ENCODE data around the gene MRPL42.
A peak's percentile ranks its signal among the peaks of the same experiment; 100 is the strongest.

Gene MRPL42

GRCh38 chr12:93500667-93501066, 33.4 kb downstream of the MRPL42 start:
- DNase-seq = no peak

DNA sequence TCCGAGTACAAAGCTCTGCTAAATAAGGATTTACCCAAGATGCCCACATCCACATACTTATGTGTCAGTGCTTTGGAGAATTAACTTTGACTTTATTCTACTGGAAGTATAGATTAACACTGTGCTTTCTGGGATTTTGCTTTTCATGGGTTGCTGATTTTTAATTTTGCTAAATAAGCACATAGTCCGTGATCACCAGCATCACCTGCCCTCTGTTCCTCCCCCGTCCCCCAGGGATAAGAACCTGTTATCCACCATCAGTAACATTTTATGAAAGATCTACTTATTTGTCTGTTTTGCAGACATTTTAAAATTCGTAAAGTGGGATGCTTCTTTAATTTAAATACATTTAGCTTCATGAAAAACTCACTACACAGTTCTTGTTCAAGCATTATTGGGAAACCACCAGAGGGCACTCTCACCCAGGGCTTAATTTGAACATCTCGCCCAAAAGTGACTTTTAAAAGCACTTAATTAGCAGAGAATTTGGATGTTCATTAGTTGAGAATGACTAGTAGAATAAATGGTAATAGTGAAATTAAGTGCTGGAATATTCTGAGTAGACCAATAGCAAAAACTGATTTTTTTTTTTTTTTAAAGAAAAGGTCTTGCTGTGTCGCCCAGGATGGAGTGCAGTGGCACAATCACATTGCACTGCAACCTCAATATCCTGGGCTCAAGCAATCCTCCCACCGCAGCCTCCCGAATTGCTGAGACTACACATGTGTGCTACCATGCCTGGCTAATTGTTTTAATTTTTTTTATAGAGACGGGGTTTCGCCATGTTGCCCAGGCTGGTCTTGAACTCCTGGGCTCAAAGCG, 35.7 kb downstream of the MRPL42 start:
- peak; percentile 47 for DNase-seq

- no peak for DNase-seq
These were observed 39.9 kb downstream of the MRPL42 start for GRCh38 chr12:93507165-93507564.

DNA sequence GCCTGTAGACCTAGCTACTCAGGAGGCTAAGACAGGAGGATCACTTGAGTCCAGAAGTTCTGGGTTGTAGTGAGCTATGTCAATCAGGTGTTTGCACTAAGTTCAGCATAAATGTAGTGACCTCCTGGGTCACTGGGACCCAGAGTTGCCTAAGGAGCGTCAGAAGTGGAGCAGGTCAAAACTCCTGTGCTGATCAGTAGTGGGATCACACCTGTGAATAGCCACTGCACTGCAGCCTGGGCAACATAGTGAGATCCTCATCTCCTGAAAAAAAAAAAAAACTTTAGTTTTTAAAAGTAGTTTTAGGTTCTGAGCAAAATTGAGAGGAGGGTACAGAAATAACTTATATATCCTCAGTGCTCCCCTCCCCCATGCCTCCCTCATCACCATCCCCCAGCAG, 42.2 kb downstream of the MRPL42 start:
- DNase-seq = no peak

GRCh38 chr12:93514853-93515252, 47.5 kb downstream of the MRPL42 start:
- peak; percentile 85 for DNase-seq

DNA sequence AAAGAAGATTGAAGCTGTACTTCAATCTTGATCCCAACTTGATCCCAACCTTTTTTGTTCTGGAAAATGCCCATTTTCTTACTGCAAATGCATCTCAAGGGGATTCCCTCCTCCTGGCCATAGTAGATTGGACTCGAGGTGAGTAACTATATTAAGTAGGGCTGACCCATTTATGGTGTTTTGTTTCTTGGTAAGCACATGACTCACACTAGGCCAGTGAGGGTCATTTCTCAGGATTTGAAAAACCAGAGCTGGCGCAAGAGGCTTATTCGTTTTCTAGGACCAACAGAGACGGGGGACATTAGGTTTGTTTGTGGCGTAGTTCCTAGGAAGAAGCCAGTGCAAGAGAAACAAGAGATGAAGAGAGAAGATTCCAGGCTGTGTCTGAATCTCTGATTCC, 51.4 kb downstream of the MRPL42 start:
- peak; percentile 42 for DNase-seq

DNA sequence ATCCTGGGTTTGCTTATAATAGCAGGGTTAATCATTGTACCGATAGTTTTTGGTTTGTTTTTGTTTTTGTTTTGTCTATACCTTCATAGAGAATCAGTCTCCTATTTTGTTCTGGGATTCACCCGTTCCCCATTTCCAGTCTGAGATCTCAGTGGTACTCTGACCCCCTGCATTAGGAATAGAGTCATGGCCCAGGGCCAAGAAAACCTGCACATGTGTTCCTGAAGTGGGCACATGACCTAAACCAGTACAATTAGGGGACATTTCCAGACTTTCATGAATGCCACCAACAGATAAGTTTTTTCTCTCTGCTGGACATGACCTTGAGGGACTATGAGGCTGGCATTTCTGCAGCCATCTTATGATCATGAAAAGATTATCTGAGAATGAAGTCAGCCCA, 52.5 kb downstream of the MRPL42 start:
- no peak for DNase-seq

DNA sequence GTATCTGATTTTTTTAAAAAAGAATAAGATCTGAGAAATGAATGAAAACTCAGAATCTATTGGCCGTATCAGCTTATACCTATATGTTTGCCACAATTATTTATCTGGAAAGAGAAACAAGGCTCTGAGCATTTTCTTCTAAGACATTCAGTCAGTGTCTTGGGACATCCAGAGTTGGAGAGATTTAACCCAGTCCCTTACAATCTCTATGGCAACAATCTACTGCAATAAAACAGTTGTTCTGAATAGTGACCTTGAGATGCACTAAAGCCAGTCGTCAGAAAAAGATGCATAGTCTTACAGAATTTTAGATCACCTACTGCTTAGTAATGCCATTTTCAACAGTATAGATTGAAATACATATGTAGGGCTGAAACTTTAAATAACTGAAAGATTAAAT, 53.1 kb downstream of the MRPL42 start:
- no peak for DNase-seq

DNA sequence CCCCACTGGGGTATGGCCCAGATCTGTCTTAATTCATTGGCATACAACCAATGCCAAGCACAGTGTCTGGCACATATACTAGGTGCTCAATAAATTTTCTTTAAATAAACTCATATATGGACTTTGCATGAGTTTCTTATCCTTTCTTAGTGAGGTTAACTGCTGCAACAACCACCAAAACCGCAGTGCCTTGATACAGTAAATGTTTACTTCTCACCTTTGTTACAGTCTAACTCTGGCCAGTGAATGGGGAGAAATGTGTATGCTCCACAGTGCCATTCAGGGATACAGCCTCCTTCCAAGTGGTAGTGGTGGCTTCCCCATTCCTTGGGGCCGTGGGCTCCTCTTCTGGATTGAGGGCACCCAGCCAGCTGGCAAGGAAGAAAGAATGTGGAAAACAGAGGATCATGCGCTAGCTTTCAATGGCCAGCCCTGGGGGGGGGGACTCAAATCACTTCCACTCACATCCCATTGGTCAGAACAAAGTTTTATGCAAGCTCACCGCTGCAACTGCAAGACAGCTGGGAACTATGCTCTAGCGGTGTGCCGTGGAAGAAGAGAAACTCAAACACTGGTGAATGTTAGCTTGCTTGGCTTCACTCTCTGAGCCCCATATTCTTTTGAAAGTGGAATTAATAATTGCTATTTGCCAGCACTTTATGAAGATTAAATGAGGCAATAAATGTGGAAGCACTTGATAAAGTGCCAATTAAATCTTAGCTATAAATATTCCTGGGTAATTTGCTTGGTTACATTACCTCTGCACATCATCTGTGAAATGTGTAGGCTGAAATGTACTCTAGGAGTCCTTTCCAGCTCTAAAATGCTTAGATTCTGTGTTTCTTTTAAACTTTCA, 54.1 kb downstream of the MRPL42 start:
- peak; percentile 47 for DNase-seq

GRCh38 chr12:93524386-93525133, 57.2 kb downstream of the MRPL42 start:
- DNase-seq = no peak

DNA sequence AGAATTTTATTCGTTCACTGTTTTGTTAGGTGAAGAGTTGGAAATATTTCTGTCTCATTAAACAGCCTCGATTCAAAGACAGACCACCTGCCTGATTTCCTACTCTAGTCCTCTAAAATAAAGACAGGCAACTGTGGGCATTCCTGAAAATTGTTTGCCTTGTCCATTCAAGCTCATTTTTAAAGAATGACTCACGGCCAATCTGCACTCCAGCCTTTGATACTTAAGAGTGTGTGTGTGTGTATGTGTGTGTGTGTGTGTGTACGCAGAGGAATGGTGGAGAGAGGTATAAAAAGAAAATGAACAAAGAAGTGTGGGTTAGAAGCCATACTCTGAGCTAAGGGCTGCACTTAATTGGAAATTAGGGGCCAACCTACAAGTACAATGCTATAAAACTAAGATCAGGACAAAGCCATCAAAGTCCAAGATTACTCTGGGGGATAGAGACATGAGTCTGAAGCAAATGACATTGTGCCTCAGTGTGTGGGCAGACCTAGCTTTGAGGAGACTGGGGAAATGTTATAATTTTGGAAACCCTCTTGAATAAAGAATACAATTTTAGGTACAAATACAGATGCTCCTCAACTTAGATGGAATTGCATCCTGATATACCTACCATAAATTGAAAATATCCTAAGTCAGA, 59.6 kb downstream of the MRPL42 start:
- DNase-seq = peak; percentile 92

DNA sequence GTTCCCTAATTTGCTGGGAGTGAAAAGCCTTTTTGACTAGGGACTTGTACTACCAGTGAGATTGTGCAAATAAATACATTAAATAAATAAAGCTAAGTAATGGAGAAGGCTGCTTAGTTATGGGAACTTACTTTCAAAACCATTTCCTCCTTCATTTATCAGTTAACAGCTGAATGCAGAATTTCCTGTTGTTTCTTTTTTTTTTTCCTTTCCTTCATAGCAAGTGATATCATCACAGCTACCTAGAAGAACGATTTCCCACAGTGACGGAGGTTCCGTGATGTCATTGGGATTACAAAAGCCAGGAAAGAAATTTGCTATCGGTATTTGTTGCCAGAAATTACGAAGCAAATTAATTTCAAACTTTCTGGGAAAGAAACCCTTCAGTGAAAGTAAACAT, 63.0 kb downstream of the MRPL42 start:
- DNase-seq = no peak

- DNase-seq = no peak
These were observed 66.0 kb downstream of the MRPL42 start for GRCh38 chr12:93533310-93533709.

- DNase-seq = no peak
These were observed 68.9 kb downstream of the MRPL42 start for GRCh38 chr12:93536111-93536765.

- peak; percentile 58 for DNase-seq
These were observed 69.6 kb downstream of the MRPL42 start for GRCh38 chr12:93536766-93537488.

- DNase-seq = no peak
These were observed 70.5 kb downstream of the MRPL42 start for GRCh38 chr12:93537769-93538168.

GRCh38 chr12:93539821-93540220, 72.5 kb downstream of the MRPL42 start:
- no peak for DNase-seq

- DNase-seq = no peak
These were observed 73.2 kb downstream of the MRPL42 start for GRCh38 chr12:93540466-93540865.

DNA sequence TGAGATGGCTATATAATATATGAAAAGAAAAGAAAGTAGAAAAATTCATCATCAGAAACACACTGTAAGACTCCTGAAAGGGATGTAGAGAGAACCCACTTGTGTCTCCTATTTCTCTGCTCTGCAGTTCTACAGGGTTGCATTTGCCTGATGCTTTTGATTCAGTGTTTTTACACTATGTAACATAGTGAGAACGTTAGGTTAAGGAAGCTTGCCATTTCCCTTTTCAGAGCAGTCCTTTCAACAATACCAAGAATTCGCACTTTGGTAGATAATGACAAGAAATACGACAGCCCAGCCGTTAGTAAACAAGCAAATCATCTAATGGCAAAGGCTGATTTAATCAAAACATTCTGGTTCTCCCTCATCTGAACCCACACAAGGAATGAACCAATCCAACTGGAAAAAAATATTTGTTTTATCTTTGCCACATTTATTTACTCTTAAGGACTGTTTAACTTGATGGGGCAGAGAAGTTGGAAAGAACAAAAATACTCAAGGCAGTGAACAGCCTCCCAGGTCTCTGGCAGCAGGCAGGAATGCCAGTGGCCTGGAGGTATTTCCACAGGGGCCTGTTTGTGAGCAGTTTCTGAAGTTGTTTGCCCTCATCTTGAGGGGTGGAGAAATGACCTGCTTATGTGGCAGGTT, 74.4 kb downstream of the MRPL42 start:
- no peak for DNase-seq

DNA sequence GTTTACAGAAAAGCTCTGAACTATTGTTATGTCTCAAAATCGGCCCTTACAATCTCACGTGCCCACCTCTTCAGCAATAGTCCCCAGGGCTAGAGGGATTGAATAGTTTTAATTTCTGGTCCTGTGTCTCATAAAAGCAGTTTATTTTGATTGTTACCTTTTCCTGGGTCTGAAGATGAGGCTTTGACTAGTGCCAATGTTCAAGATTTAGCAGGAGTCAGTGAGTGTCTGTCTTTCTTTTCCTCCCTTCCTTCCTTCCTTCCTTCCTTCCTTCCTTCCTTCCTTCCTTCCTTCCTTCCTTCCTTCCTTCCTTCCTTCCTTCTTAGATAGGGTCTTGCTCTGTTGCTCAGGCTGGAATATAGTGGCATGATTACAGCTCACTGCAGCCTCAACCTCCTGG, 80.5 kb downstream of the MRPL42 start:
- no peak for DNase-seq

- no peak for DNase-seq
These were observed 81.9 kb downstream of the MRPL42 start for GRCh38 chr12:93549174-93549573.
